WTC11 (cell line): Measurements from ENCODE around the gene SLIT3. TPM values are rescaled to one million over a fixed set of nuclear protein-coding genes. Genes with fewer than 3 reads are reported as not detected.

Experiments used
- ATAC-seq: fragments of 200-7000 bp; cut with Tn5 transposase; 2 replicates; pipeline ENCODE4 v1.10.0; 2021; ENCODE audit warnings: mild to moderate bottlenecking, moderate library complexity
- CTCF ChIA-PET: fragments of 300-600 bp; sonication (Branson Sonifier 250); formaldehyde crosslinking; loops from one replicate; lab custom pipeline; 2021; ENCODE audit warnings: antibody characterized with exemption; lab: Charles Lee
- POLR2A ChIA-PET: fragments of 350-600 bp; sonication (Branson Sonifier 250); formaldehyde crosslinking; loops from one replicate; lab custom pipeline; 2021; ENCODE audit warnings: antibody characterized with exemption; lab: Charles Lee
- DNase-seq: peaks from one replicate; pipeline ENCODE4 v3.0.0; 2021; ENCODE audit warnings: low spot score
- H3K27ac Mint-ChIP-seq: 2 replicates; pipeline ENCODE4 v1.8.0; 2021; ENCODE audit warnings: mixed read lengths
- H3K27me3 Mint-ChIP-seq: 2 replicates; pipeline ENCODE4 v1.8.0; 2021; ENCODE audit warnings: low read depth, mild to moderate bottlenecking, moderate library complexity, mixed read lengths
- H3K36me3 Mint-ChIP-seq: 2 replicates; pipeline ENCODE4 v1.8.0; 2021; ENCODE audit warnings: mixed read lengths
- H3K4me1 Mint-ChIP-seq: 2 replicates; pipeline ENCODE4 v1.8.0; 2022; ENCODE audit warnings: mixed read lengths
- H3K4me3 Mint-ChIP-seq: 2 replicates; pipeline ENCODE4 v1.8.0; 2021; ENCODE audit warnings: mild to moderate bottlenecking, moderate library complexity, mixed read lengths
- H3K9me3 Mint-ChIP-seq: 2 replicates; pipeline ENCODE4 v1.8.0; 2021; ENCODE audit warnings: mixed read lengths
- ATF1 ChIP-seq: sonication (generic); formaldehyde crosslinking; IDR thresholded peaks from 2 replicates; pipeline ENCODE4 v1.8.1; 2023; ENCODE audit warnings: mild to moderate bottlenecking, moderate library complexity, missing genetic modification reagents
- CREB1 ChIP-seq: sonication (generic); formaldehyde crosslinking; IDR thresholded peaks from 2 replicates; pipeline ENCODE4 v1.8.0; 2023; ENCODE audit warnings: mild to moderate bottlenecking, missing genetic modification reagents
- CREM ChIP-seq: sonication (generic); formaldehyde crosslinking; IDR thresholded peaks from 2 replicates; pipeline ENCODE4 v1.8.1; 2022; ENCODE audit warnings: mild to moderate bottlenecking, missing genetic modification reagents, moderate library complexity
- MXD4 ChIP-seq: fragments of 250-450 bp; sonication (Bioruptor Pico); IDR thresholded peaks from 2 replicates; pipeline ENCODE4 v1.8.0; 2021; ENCODE audit warnings: mild to moderate bottlenecking, moderate library complexity, borderline replicate concordance
- MYBL2 ChIP-seq: sonication (generic); formaldehyde crosslinking; IDR thresholded peaks from 2 replicates; pipeline ENCODE4 v1.8.1; 2023; ENCODE audit warnings: mild to moderate bottlenecking, moderate library complexity, missing genetic modification reagents
- NR2C2 ChIP-seq: sonication (generic); formaldehyde crosslinking; IDR thresholded peaks from 2 replicates; pipeline ENCODE4 v1.8.0; 2022; ENCODE audit warnings: mild to moderate bottlenecking, missing genetic modification reagents
- OVOL2 ChIP-seq: fragments of 250-450 bp; sonication (Bioruptor Pico); IDR thresholded peaks from 2 replicates; pipeline ENCODE4 v1.9.0; 2021; ENCODE audit warnings: mild to moderate bottlenecking, borderline replicate concordance
- PRRX2 ChIP-seq: fragments of 250-450 bp; sonication (Bioruptor Pico); IDR thresholded peaks from 2 replicates; pipeline ENCODE4 v1.8.0; 2021; ENCODE audit warnings: mild to moderate bottlenecking
- SMAD3 ChIP-seq: sonication (generic); formaldehyde crosslinking; IDR thresholded peaks from 2 replicates; pipeline ENCODE4 v1.8.0; 2022; ENCODE audit warnings: missing genetic modification reagents, mild to moderate bottlenecking, borderline replicate concordance
- ZNF232 ChIP-seq: sonication (generic); formaldehyde crosslinking; IDR thresholded peaks from 2 replicates; pipeline ENCODE4 v1.8.0; 2022; ENCODE audit warnings: mild to moderate bottlenecking, missing genetic modification reagents
- ZNF671 ChIP-seq: fragments of 250-450 bp; sonication (Bioruptor Pico); IDR thresholded peaks from 2 replicates; pipeline ENCODE4 v1.8.0; 2021; ENCODE audit warnings: mild to moderate bottlenecking
- total RNA-seq: library from RNA; stranded (reverse); gene quantifications from 3 replicates; pipeline ENCODE4 v1.2.3, GENCODE V29; 2021
- TF ChIP-seq, protein P1 (sequence below): sonication (generic); formaldehyde crosslinking; IDR thresholded peaks from 2 replicates; pipeline ENCODE4 v1.8.1; 2023; ENCODE audit warnings: mild to moderate bottlenecking, missing genetic modification reagents, moderate library complexity
- TF ChIP-seq, protein P2 (sequence below): sonication (generic); formaldehyde crosslinking; IDR thresholded peaks from 2 replicates; pipeline ENCODE4 v1.8.1; 2022; ENCODE audit warnings: missing genetic modification reagents, borderline replicate concordance
- TF ChIP-seq, protein P3 (sequence below): sonication (generic); formaldehyde crosslinking; IDR thresholded peaks from 2 replicates; pipeline ENCODE4 v1.8.0; 2022; ENCODE audit warnings: mild to moderate bottlenecking, missing genetic modification reagents
- TF ChIP-seq, protein P4 (sequence below): sonication (generic); formaldehyde crosslinking; conservative IDR thresholded peaks from 2 replicates; pipeline ENCODE4 v1.8.1; 2022; ENCODE audit warnings: mild to moderate bottlenecking, missing genetic modification reagents
- TF ChIP-seq, protein P5 (sequence below): sonication (generic); formaldehyde crosslinking; IDR thresholded peaks from 2 replicates; pipeline ENCODE4 v1.8.1; 2023; ENCODE audit warnings: mild to moderate bottlenecking, missing genetic modification reagents, borderline replicate concordance
- TF ChIP-seq, protein P6 (sequence below): sonication (generic); formaldehyde crosslinking; IDR thresholded peaks from 2 replicates; pipeline ENCODE4 v1.8.1; 2022; ENCODE audit warnings: low read depth, mild to moderate bottlenecking, moderate library complexity, missing genetic modification reagents, borderline replicate concordance
- TF ChIP-seq, protein P7 (sequence below): sonication (generic); formaldehyde crosslinking; IDR thresholded peaks from 2 replicates; pipeline ENCODE4 v1.8.0; 2022; ENCODE audit warnings: mild to moderate bottlenecking, missing genetic modification reagents
- TF ChIP-seq, protein P8 (sequence below): sonication (generic); formaldehyde crosslinking; IDR thresholded peaks from 2 replicates; pipeline ENCODE4 v1.8.0; 2023; ENCODE audit warnings: missing genetic modification reagents
- TF ChIP-seq, protein P9 (sequence below): sonication (generic); formaldehyde crosslinking; IDR thresholded peaks from 2 replicates; pipeline ENCODE4 v1.8.1; 2022; ENCODE audit warnings: mild to moderate bottlenecking, moderate library complexity, missing genetic modification reagents

SLIT3 gene
- total RNA-seq, 1 experiment from 2014 or later = 1.9 TPM

DNA sequence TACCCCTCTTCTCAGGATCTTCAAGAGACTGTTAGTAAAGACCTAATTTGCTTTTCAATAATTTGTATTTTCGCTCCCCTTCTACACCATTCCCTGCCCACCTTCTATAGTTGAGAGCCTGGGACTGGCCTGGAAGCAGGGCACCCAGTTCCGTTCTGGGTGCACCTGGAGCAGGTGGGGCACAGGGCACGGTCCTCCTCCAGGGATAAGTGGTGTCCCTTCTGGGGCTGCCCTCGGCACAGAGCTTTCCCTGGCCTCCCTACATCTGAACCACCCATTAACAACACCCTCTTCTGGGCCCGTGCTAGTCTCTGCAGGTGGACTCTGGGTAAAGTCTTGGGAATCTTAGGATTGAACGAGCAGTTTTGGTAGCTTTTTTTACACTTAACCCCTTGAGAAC lies 628.9 kb downstream of the SLIT3 start (continued):
- TF ChIP-seq, protein P1, sequence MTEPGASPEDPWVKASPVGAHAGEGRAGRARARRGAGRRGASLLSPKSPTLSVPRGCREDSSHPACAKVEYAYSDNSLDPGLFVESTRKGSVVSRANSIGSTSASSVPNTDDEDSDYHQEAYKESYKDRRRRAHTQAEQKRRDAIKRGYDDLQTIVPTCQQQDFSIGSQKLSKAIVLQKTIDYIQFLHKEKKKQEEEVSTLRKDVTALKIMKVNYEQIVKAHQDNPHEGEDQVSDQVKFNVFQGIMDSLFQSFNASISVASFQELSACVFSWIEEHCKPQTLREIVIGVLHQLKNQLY (CRISPR knock-in tag) = no peak
- no peak for TF ChIP-seq ZNF232 (CRISPR knock-in tag)
- no peak for TF ChIP-seq MXD4 (CRISPR knock-in tag)
- TF ChIP-seq ATF1 = no peak

DNA sequence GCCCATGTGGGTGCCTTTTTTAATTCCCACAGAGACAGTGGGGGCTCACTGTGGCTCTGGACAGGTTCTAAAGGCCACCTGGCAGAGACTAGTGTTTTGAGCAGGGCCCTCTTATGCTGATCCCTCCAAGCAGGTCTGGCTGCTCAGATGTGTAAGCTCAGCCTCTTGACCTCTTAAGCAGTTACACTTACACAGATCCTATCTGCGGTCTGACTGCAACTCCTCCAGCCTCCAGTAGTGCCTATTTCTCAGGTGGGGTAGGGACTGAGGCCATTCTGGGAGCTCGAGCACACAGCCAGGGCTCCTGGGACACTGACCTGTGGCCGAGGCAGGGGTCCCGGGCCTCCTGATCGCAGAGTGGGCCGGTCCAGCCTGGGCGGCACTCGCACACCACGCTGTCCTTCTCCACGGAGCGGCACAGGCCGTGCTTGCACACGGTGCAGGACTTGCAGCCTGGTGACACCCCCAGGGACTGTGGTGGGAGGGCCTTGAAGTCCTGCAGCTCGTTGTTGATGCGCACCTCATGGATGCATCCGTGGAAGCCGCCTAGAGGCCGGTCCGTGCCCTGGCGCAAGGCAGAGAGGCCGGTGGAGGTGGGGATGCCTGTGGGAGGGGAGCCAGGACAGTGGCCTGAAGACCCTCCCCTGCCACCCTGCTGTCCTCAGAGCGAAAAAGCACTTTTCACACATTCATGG lies 629.9 kb downstream of the SLIT3 start:
- Mint-ChIP-seq H3K4me3 (no peak overlapping the region), H3K36me3 (no peaks in the 10 kb centered on the region)
- peak; percentile 96 for ATAC-seq
- no peak for TF ChIP-seq PRRX2
- TF ChIP-seq ATF1 = peak; percentile 7; the same call in 1 of the 2 replicates
- TF ChIP-seq, all 79 proteins: peak for 1
- Mint-ChIP-seq H3K9me3 (no peaks in the 10 kb centered on the region), H3K4me1 (0 out of 2 replicates have a peak, but pooled peaks cover under 1% of the 10 kb centered on the region), H3K27ac (no peak overlapping the region), H3K27me3 (no peaks in the 10 kb centered on the region)
- DNase-seq = peak; percentile 64
- CTCF ChIA-PET = interaction anchor here (0.6 to 1.5 kb wide), 22 partner anchors 9 to 913 kb away, joined by 3 to 12 read pairs (median 4); partner anchors contain the start of gene SPDL1
- POLR2A ChIA-PET = no interaction called here

DNA sequence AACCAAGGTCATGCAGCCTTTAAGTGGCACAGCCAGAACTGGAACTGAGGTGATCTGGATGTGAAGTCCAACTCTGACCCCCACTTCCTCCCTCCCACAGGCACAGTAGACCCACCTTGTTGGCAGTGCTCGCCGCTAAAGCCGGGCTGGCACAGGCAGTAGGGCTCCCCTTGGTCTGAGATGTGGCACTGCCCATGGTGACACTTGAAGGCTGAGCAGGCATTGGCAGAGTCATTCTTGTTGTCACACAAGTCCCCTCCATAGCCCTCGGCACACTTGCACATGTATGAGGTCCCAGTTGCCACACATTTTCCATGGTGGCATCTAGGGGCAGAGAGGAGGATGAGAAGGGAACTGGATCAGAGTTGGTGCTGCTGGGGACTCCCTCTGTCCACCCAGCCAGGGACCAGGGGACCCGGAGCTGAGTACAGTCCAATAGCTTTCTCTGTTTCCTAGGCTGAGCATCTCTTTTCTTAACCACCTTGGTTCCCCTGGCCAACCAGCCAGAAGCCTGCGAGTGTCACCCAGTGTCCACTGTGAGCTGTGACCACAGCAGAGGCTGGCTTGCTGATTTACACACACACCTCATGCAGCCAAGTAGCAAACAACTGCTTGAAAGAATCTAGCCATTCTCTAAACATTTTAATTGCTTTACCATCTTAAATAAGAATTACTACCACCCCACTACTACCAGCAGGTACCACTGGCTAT lies 631.1 kb downstream of the SLIT3 start:
- Mint-ChIP-seq H3K4me3 (no peak overlapping the region), H3K9me3 (no peaks in the 10 kb centered on the region), H3K27me3 (no peaks in the 10 kb centered on the region), H3K36me3 (no peaks in the 10 kb centered on the region), H3K4me1 (no peaks in the 10 kb centered on the region), H3K27ac (no peak overlapping the region)
- POLR2A ChIA-PET = no interaction called here
- CTCF ChIA-PET = interaction anchor here (1.0 to 1.5 kb wide), 2 partner anchors 137 to 272 kb away, joined by 3 to 5 read pairs; no protein-coding TSS in a partner anchor
- no peak for TF ChIP-seq OVOL2 (CRISPR knock-in tag)
- TF ChIP-seq CREM (CRISPR knock-in tag) = no peak
- TF ChIP-seq, protein P2, sequence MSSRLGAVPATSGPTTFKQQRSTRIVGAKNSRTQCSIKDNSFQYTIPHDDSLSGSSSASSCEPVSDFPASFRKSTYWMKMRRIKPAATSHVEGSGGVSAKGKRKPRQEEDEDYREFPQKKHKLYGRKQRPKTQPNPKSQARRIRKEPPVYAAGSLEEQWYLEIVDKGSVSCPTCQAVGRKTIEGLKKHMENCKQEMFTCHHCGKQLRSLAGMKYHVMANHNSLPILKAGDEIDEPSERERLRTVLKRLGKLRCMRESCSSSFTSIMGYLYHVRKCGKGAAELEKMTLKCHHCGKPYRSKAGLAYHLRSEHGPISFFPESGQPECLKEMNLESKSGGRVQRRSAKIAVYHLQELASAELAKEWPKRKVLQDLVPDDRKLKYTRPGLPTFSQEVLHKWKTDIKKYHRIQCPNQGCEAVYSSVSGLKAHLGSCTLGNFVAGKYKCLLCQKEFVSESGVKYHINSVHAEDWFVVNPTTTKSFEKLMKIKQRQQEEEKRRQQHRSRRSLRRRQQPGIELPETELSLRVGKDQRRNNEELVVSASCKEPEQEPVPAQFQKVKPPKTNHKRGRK (CRISPR knock-in tag) = no peak
- no peak for TF ChIP-seq NR2C2 (CRISPR knock-in tag)
- TF ChIP-seq, protein P3, sequence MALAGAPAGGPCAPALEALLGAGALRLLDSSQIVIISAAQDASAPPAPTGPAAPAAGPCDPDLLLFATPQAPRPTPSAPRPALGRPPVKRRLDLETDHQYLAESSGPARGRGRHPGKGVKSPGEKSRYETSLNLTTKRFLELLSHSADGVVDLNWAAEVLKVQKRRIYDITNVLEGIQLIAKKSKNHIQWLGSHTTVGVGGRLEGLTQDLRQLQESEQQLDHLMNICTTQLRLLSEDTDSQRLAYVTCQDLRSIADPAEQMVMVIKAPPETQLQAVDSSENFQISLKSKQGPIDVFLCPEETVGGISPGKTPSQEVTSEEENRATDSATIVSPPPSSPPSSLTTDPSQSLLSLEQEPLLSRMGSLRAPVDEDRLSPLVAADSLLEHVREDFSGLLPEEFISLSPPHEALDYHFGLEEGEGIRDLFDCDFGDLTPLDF (CRISPR knock-in tag) = no peak
- no peak for TF ChIP-seq SMAD3 (CRISPR knock-in tag)
- TF ChIP-seq, protein P4, sequence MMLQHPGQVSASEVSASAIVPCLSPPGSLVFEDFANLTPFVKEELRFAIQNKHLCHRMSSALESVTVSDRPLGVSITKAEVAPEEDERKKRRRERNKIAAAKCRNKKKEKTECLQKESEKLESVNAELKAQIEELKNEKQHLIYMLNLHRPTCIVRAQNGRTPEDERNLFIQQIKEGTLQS (CRISPR knock-in tag) = no peak
- TF ChIP-seq, protein P5, sequence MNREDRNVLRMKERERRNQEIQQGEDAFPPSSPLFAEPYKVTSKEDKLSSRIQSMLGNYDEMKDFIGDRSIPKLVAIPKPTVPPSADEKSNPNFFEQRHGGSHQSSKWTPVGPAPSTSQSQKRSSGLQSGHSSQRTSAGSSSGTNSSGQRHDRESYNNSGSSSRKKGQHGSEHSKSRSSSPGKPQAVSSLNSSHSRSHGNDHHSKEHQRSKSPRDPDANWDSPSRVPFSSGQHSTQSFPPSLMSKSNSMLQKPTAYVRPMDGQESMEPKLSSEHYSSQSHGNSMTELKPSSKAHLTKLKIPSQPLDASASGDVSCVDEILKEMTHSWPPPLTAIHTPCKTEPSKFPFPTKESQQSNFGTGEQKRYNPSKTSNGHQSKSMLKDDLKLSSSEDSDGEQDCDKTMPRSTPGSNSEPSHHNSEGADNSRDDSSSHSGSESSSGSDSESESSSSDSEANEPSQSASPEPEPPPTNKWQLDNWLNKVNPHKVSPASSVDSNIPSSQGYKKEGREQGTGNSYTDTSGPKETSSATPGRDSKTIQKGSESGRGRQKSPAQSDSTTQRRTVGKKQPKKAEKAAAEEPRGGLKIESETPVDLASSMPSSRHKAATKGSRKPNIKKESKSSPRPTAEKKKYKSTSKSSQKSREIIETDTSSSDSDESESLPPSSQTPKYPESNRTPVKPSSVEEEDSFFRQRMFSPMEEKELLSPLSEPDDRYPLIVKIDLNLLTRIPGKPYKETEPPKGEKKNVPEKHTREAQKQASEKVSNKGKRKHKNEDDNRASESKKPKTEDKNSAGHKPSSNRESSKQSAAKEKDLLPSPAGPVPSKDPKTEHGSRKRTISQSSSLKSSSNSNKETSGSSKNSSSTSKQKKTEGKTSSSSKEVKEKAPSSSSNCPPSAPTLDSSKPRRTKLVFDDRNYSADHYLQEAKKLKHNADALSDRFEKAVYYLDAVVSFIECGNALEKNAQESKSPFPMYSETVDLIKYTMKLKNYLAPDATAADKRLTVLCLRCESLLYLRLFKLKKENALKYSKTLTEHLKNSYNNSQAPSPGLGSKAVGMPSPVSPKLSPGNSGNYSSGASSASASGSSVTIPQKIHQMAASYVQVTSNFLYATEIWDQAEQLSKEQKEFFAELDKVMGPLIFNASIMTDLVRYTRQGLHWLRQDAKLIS (CRISPR knock-in tag) = no peak
- TF ChIP-seq CREB1 (CRISPR knock-in tag) = no peak
- no peak for TF ChIP-seq ZNF671 (CRISPR knock-in tag)
- TF ChIP-seq MYBL2 (CRISPR knock-in tag) = no peak
- TF ChIP-seq, protein P6, sequence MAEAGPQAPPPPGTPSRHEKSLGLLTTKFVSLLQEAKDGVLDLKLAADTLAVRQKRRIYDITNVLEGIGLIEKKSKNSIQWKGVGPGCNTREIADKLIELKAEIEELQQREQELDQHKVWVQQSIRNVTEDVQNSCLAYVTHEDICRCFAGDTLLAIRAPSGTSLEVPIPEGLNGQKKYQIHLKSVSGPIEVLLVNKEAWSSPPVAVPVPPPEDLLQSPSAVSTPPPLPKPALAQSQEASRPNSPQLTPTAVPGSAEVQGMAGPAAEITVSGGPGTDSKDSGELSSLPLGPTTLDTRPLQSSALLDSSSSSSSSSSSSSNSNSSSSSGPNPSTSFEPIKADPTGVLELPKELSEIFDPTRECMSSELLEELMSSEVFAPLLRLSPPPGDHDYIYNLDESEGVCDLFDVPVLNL (CRISPR knock-in tag) = no peak
- no peak for TF ChIP-seq PRRX2
- TF ChIP-seq, protein P7, sequence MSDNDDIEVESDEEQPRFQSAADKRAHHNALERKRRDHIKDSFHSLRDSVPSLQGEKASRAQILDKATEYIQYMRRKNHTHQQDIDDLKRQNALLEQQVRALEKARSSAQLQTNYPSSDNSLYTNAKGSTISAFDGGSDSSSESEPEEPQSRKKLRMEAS (CRISPR knock-in tag) = no peak
- TF ChIP-seq, protein P8, sequence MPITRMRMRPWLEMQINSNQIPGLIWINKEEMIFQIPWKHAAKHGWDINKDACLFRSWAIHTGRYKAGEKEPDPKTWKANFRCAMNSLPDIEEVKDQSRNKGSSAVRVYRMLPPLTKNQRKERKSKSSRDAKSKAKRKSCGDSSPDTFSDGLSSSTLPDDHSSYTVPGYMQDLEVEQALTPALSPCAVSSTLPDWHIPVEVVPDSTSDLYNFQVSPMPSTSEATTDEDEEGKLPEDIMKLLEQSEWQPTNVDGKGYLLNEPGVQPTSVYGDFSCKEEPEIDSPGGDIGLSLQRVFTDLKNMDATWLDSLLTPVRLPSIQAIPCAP (CRISPR knock-in tag) = no peak
- TF ChIP-seq, protein P9, sequence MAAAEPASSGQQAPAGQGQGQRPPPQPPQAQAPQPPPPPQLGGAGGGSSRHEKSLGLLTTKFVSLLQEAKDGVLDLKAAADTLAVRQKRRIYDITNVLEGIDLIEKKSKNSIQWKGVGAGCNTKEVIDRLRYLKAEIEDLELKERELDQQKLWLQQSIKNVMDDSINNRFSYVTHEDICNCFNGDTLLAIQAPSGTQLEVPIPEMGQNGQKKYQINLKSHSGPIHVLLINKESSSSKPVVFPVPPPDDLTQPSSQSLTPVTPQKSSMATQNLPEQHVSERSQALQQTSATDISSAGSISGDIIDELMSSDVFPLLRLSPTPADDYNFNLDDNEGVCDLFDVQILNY (CRISPR knock-in tag) = no peak
- DNase-seq = no peak
- ATAC-seq = no peak
